Fibroblast of lung (primary cell): ENCODE data around the gene ARHGEF38. TPM values are rescaled to one million over a fixed set of nuclear protein-coding genes. Genes with fewer than 3 reads are reported as not detected.

Experiments used
- DNase-seq, 2 donors: peaks; one replicate each; pipeline versions ENCODE4 v3.0.0 to v3.0.0-alpha.2; 2010; ENCODE audit warnings: low read depth in 2 of 2
- H2AFZ ChIP-seq: 2 replicates; pipeline ENCODE4 v1.5.1; 2012; ENCODE audit warnings: low read length, control low read depth, inconsistent platforms
- H3K27ac ChIP-seq: 2 replicates; pipeline ENCODE4 v1.5.1; 2011; ENCODE audit warnings: low read length, control low read depth; ENCODE audit not compliant: insufficient read depth
- H3K27me3 ChIP-seq: 2 replicates; pipeline ENCODE4 v1.5.1; 2011; ENCODE audit warnings: mild to moderate bottlenecking, low read length; ENCODE audit not compliant: control insufficient read depth, insufficient read depth
- H3K36me3 ChIP-seq: 2 replicates; pipeline ENCODE4 v1.5.1; 2011; ENCODE audit warnings: low read length; ENCODE audit not compliant: control insufficient read depth, insufficient read depth
- H3K4me1 ChIP-seq: 2 replicates; pipeline ENCODE4 v1.5.1; 2011; ENCODE audit warnings: low read length; ENCODE audit not compliant: control insufficient read depth, insufficient read depth; ENCODE audit errors: extremely low read depth
- H3K4me2 ChIP-seq: 2 replicates; pipeline ENCODE4 v1.5.1; 2011; ENCODE audit warnings: low read length, control low read depth; ENCODE audit not compliant: insufficient read depth; ENCODE audit errors: extremely low read depth
- H3K4me3 ChIP-seq, 4 experiments: fragments of 200-600 bp in 1 of 4; sonication (generic) in 1 of 4; replicated peaks in 1 of 4; 2 replicates each; pipeline ENCODE4 v1.5.1; 2011 to 2016; ENCODE audit warnings: low read length in 4 of 4, low read depth in 3 of 4, mild to moderate bottlenecking in 3 of 4, control low read depth in 2 of 4, inconsistent platforms in 1 of 4, mixed read lengths in 1 of 4; ENCODE audit not compliant: insufficient read depth in 1 of 4; ENCODE audit errors: control extremely low read depth in 1 of 4
- H3K79me2 ChIP-seq: 2 replicates; pipeline ENCODE4 v1.5.1; 2012; ENCODE audit warnings: mild to moderate bottlenecking, low read length, inconsistent platforms; ENCODE audit not compliant: control insufficient read depth, insufficient read depth
- H3K9ac ChIP-seq: 2 replicates; pipeline ENCODE4 v1.5.1; 2011; ENCODE audit warnings: mild to moderate bottlenecking, low read length, control low read depth; ENCODE audit not compliant: insufficient read depth
- H3K9me3 ChIP-seq: 2 replicates; pipeline ENCODE4 v1.5.1; 2012; ENCODE audit warnings: low read depth, low read length; ENCODE audit not compliant: control insufficient read depth, insufficient read depth
- H4K20me1 ChIP-seq: 2 replicates; pipeline ENCODE4 v1.5.1; 2011; ENCODE audit warnings: low read length; ENCODE audit not compliant: control insufficient read depth, insufficient read depth; ENCODE audit errors: extremely low read depth
- CTCF ChIP-seq, 2 donors: IDR thresholded peaks in 1 of 2; conservative IDR thresholded peaks in 1 of 2; 1 replicate in 1 of 2; 2 replicates in 1 of 2; pipeline ENCODE4 v1.5.1; 2011 to 2012; ENCODE audit warnings: low read length in 2 of 2, control low read depth in 1 of 2, inconsistent platforms in 1 of 2, low read depth in 1 of 2, mild to moderate bottlenecking in 1 of 2
- EZH2 ChIP-seq: IDR thresholded peaks from 2 replicates; pipeline ENCODE4 v1.5.1; 2012; ENCODE audit warnings: low read length, control low read depth, mild to moderate bottlenecking; ENCODE audit errors: missing control alignments
- polyA plus RNA-seq, 2 donors: library from polyadenylated mRNA; depleted of rRNA in 1 of 2; stranded (reverse) in 1 of 2; unstranded in 1 of 2; fragments of >200 nt; gene quantifications; 2 replicates each; pipeline ENCODE4 v1.2.1, GENCODE V29; 2011 to 2012; ENCODE audit warnings: missing spikeins in 1 of 2
- total RNA-seq: library from RNA; depleted of rRNA; stranded (reverse); fragments of >200 nt; gene quantifications from 2 replicates; pipeline ENCODE4 v1.2.1, GENCODE V29; 2014

The ARHGEF38 gene
- total and polyA plus RNA-seq, 2 donors (not counting 1 experiment from before 2014, with no cell fraction given), result not detected

DNA sequence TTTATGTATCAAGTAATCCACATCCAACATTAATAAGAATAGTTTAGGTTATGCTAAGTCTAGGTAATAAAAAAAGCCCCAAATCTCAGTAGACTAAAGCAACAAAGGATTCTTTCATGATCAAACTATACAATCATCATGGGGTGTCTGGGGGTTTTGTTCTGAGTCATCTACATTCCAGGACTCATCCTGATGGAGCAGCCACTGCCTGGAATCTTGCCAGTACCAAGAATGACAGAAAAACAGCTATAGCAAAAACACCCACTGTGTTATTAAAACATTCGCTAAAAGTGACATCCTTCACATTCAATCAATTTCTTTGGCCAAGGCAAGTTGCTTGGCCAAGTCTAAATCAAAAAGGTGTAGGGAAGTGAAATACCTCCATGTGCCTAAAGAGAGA, 3.9 kb upstream of the ARHGEF38 start:
- Histone ChIP-seq H4K20me1 (no peaks in the 10 kb centered on the region), H3K4me2 (no peak overlapping the region), H3K27ac (no peak overlapping the region), H3K4me1 (no peaks in the 10 kb centered on the region), H2AFZ (no peak overlapping the region), H3K9me3 (no peaks in the 10 kb centered on the region), H3K79me2 (no peaks in the 10 kb centered on the region), H3K27me3 (no peaks in the 10 kb centered on the region), H3K36me3 (no peaks in the 10 kb centered on the region), H3K4me3 (no peak overlapping the region), H3K9ac (no peak overlapping the region)
- no peak for TF ChIP-seq CTCF (conservative IDR thresholded peaks at IDR 0.05 in 1 of 2, IDR thresholded peaks at IDR 0.05 in 1 of 2; ENCODE audit: low read depth in 1 of 2, low read length in 2 of 2)
- TF ChIP-seq EZH2, result no peak
- DNase-seq, result peak in 1 of 2 donors; percentile 14

- DNase-seq, result peak in 1 of 2 donors; percentile 22
- Histone ChIP-seq H3K9me3 (no peaks in the 10 kb centered on the region), H4K20me1 (no peaks in the 10 kb centered on the region)
Measured at GRCh38 chr4:105550641-105551040, 1.8 kb upstream of the ARHGEF38 start.

GRCh38 chr4:105555409-105555808, 3.0 kb downstream of the ARHGEF38 start:
- H3K4me1 ChIP-seq, result no peaks in the 10 kb centered on the region
- no peak for TF ChIP-seq CTCF (conservative IDR thresholded peaks at IDR 0.05 in 1 of 2, IDR thresholded peaks at IDR 0.05 in 1 of 2; ENCODE audit: low read depth in 1 of 2, low read length in 2 of 2)
- TF ChIP-seq EZH2, result no peak
- H3K4me3 ChIP-seq, result no peak overlapping the region
- no peaks in the 10 kb centered on the region for H4K20me1 ChIP-seq
- H3K36me3 ChIP-seq, result no peaks in the 10 kb centered on the region
- H3K79me2 ChIP-seq, result no peaks in the 10 kb centered on the region
- H3K27me3 ChIP-seq, result no peaks in the 10 kb centered on the region
- H3K27ac ChIP-seq, result no peak overlapping the region
- H3K9me3 ChIP-seq, result no peaks in the 10 kb centered on the region
- DNase-seq, result no peak
- H2AFZ ChIP-seq, result no peak overlapping the region
- H3K4me2 ChIP-seq, result no peak overlapping the region
- no peak overlapping the region for H3K9ac ChIP-seq

More at GRCh38 chr4:105550641-105551040, 1.8 kb upstream of the ARHGEF38 start:
- no peak overlapping the region for H3K9ac ChIP-seq
- no peak overlapping the region for H2AFZ ChIP-seq
- no peaks in the 10 kb centered on the region for H3K79me2 ChIP-seq
- no peaks in the 10 kb centered on the region for H3K36me3 ChIP-seq
- H3K27ac ChIP-seq, result no peak overlapping the region
- no peak overlapping the region for H3K4me2 ChIP-seq
- H3K27me3 ChIP-seq, result no peaks in the 10 kb centered on the region
- H3K4me3 ChIP-seq, result no peak overlapping the region
- no peak for TF ChIP-seq CTCF (conservative IDR thresholded peaks at IDR 0.05 in 1 of 2, IDR thresholded peaks at IDR 0.05 in 1 of 2; ENCODE audit: low read depth in 1 of 2, low read length in 2 of 2)
- no peak for TF ChIP-seq EZH2
- H3K4me1 ChIP-seq, result no peaks in the 10 kb centered on the region
